Skeletal muscle tissue (tissue), 4 donors: ENCODE measurements around the gene WASF3. TPM values are rescaled to one million over a fixed set of nuclear protein-coding genes. Genes with fewer than 3 reads are reported as not detected.
"Not testable (repeated sequence)": the region's sequence is repeated elsewhere in the genome, so short reads cannot be mapped to it uniquely, and the experiment has no call there.

ENCODE experiments used
- H3K27ac ChIP-seq: one replicate; pipeline ENCODE4 v1.7.0; 2013; ENCODE audit warnings: mild to moderate bottlenecking, low read depth, low read length, inconsistent platforms
- H3K27me3 ChIP-seq, 3 donors: one replicate each; pipeline ENCODE4 v1.7.0; 2013; ENCODE audit warnings: low read length in 3 of 3; ENCODE audit not compliant: control insufficient read depth in 3 of 3, insufficient read depth in 3 of 3
- H3K36me3 ChIP-seq, 3 donors: one replicate each; pipeline ENCODE4 v1.7.0; 2013; ENCODE audit warnings: low read length in 3 of 3; ENCODE audit not compliant: control insufficient read depth in 3 of 3, insufficient read depth in 3 of 3
- H3K4me1 ChIP-seq, 3 donors: one replicate each; pipeline ENCODE4 v1.7.0; 2013; ENCODE audit warnings: low read length in 3 of 3, mild to moderate bottlenecking in 3 of 3; ENCODE audit not compliant: control insufficient read depth in 3 of 3, insufficient read depth in 3 of 3
- H3K4me3 ChIP-seq, 3 donors: one replicate each; pipeline ENCODE4 v1.7.0; 2013; ENCODE audit warnings: low read length in 3 of 3
- H3K9ac ChIP-seq, 3 donors: one replicate each; pipeline ENCODE4 v1.7.0; 2013; ENCODE audit warnings: low read length in 3 of 3, mild to moderate bottlenecking in 3 of 3, moderate library complexity in 2 of 3, low read depth in 1 of 3
- H3K9me3 ChIP-seq, 3 donors: one replicate each; pipeline ENCODE4 v1.7.0; 2013; ENCODE audit warnings: low read length in 3 of 3; ENCODE audit not compliant: control insufficient read depth in 3 of 3
- total RNA-seq: library from RNA; depleted of rRNA; stranded (reverse); fragments of >200 nt; gene quantifications from one replicate; pipeline ENCODE4 v1.2.3, GENCODE V29; 2014
- donor health status: Osteomylitis.

WASF3 gene
- total RNA-seq, 1 donor from 2014 or later, result 4.7 TPM

DNA sequence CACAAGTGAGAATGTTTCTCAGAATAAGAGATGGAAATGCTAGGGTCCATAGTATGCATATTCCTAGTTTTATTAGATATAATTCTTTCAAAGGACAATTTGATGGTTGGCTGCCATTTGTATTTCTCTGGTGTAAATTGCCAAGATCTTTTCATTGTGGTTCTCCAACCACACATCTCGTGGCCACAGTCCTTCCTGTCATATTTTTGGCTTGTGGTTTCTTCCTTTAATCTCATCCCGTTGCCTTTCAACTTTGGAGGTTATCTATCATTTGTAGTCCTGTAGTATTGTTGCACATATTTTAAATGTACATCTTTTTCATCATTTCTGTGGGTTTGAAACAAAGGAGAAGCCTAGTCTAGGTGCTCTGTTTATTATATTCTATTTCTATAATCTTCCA lies 61.2 kb downstream of the WASF3 start:
- no peaks in the 10 kb centered on the region for H3K27me3 ChIP-seq
- peaks cover 0 to 3% (median 0%) of the 10 kb centered on the region in 3 donors for H3K9me3 ChIP-seq
- no peak overlapping the region for H3K27ac ChIP-seq
- H3K36me3 ChIP-seq, result no peaks in the 10 kb centered on the region
- no peak overlapping the region for H3K4me3 ChIP-seq
- no peaks in the 10 kb centered on the region for H3K4me1 ChIP-seq
- H3K9ac ChIP-seq, result no peak overlapping the region

DNA sequence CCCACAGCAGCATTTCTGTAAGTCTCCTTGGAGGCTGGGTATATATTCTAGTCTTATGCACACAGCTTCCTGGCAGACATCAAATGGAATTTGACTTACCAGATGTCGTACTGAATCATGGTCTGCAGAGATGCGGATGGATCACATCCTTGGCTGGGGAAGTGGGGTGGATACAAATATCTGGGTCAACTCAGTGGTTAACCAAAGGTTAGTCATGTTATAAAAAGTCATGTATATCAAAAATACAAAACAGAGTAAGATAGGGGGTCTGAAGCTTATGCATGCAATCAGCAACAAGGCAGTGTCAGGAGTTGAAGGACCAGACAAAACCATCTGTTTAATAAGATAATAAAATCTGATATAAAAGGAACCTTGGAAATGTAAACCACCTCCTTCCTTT lies 61.9 kb downstream of the WASF3 start:
- Histone ChIP-seq H3K36me3 (no peaks in the 10 kb centered on the region), H3K4me1 (no peaks in the 10 kb centered on the region), H3K27ac (no peak overlapping the region), H3K9ac (no peak overlapping the region), H3K9me3 (peaks cover 0 to 3% (median 0%) of the 10 kb centered on the region in 3 donors), H3K4me3 (no peak overlapping the region), H3K27me3 (no peaks in the 10 kb centered on the region)

DNA sequence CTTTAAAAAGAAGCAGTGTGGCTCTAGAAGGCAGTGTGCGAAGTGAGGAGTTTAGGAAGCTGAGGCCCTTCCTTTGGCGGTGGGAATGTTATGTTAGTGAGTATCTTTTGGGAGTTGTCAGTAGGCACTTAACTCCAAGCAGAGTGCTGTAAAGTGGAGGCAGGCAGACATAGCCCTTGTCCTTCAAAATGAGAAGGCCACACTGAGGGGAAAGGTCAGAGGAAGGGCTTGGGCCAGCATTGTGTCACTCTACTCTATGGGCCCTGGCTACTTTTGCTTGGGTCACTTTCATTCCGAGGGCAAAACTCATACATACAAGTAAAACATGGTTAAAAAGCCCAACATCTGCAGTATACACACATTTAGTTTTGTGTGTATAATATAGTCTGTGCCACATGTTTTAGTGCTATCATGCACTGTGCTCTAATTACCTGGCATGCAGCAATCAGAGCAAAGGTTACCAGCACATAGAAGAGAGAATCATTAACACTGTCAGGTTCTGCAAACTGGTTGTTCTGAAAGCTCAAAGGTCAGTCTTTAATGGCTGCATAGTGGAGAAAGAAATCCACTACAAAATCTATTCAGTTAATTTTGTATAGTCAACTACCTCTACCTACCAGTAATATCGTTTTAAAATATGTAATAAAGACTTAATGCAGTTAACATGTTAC lies 64.4 kb downstream of the WASF3 start:
- Histone ChIP-seq H3K4me1 (no peaks in the 10 kb centered on the region), H3K9ac (no peak overlapping the region), H3K27ac (no peak overlapping the region), H3K9me3 (peaks cover 0 to 3% (median 0%) of the 10 kb centered on the region in 3 donors), H3K36me3 (no peaks in the 10 kb centered on the region), H3K4me3 (no peak overlapping the region), H3K27me3 (no peaks in the 10 kb centered on the region)

DNA sequence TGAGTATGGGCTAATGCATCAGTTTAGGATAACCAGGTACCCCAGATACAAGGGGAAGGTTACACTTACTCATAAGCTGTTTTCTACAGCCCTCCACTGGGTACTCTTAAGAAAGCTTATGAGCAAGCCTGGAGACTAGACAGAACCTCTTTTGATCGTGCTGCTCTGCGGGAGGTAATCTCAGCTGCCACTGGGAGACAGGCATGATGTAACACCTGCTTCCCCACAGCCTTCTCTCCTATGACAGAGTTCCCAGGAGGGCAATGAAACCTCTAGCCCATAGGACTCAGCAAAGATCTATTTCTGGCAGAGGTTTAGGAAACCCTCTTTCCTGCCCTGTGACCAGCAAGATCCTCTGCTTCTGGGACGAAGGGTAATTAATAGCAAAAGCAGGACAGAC lies 65.6 kb downstream of the WASF3 start:
- Histone ChIP-seq H3K4me3 (no peak overlapping the region), H3K36me3 (no peaks in the 10 kb centered on the region), H3K4me1 (no peaks in the 10 kb centered on the region), H3K9ac (no peak overlapping the region), H3K9me3 (peaks cover 0 to 3% (median 0%) of the 10 kb centered on the region in 3 donors), H3K27me3 (no peaks in the 10 kb centered on the region), H3K27ac (no peak overlapping the region)

DNA sequence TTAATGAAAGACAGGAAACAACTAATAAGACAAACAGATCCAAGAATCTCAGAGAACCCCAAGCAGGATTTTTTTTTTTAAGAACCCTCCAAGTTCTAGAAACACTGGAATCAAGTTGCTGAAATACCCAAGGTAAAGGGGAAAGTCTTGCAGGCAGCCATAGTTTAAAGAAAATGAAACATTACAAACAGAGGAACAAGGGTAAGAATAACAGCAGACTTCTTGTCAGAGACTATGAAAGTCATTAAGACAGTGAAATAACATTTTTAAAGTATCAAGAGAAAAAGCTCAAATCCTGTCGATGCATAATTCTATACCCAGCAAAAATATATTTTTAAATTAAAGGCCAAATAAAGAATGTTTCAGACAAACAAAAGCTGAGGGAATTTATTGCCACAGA lies 67.1 kb downstream of the WASF3 start:
- Histone ChIP-seq H3K4me1 (no peaks in the 10 kb centered on the region), H3K27ac (no peak overlapping the region), H3K36me3 (no peaks in the 10 kb centered on the region), H3K27me3 (no peaks in the 10 kb centered on the region), H3K9ac (no peak overlapping the region), H3K4me3 (no peak overlapping the region), H3K9me3 (peaks cover 0 to 3% (median 0%) of the 10 kb centered on the region in 3 donors)

DNA sequence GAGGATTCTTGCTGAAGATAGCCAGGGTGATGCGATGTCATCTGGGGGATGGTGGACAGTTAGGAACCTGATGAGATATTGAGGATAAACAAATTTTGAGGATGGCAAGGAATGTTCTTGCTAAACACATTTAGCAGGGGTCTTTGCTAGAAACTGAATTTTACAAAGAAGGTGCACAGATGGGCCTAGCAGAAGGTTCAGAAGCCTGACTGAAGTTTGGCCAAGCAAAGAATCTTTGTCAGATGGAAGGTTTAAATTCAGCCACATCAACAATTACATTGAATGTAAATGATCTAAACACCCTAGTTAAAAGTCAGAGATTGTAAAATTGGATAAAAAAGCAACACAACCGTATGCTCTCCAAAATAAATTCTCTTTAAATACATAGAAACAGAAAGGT lies 68.8 kb downstream of the WASF3 start:
- Histone ChIP-seq H3K36me3 (no peaks in the 10 kb centered on the region), H3K4me3 (no peak overlapping the region), H3K27me3 (no peaks in the 10 kb centered on the region), H3K9ac (no peak overlapping the region), H3K4me1 (no peaks in the 10 kb centered on the region), H3K27ac (no peak overlapping the region), H3K9me3 (peaks cover 0 to 3% (median 0%) of the 10 kb centered on the region in 3 donors)

DNA sequence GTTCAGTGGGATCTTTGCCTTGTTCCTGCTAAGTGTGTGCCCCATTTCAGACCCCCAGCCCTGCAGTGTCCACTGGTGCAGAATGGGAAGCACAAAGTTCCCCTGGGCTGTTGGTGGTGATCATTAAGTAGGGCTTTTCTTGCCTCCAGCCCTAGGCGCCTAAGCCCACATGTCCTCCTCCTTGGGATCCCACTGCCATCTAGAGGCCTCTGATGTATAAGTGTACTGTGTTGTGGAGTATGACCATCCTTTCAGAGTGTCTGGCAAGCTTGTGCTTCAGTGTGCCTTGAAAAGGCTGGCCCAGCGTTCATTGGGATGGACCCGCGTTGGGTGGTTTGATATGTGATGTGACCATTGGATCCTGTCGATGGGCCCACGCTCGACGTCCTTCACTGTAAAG lies 71.2 kb downstream of the WASF3 start:
- no peak overlapping the region for H3K27ac ChIP-seq
- H3K27me3 ChIP-seq, result no peaks in the 10 kb centered on the region
- no peak overlapping the region for H3K4me3 ChIP-seq
- no peak overlapping the region for H3K9ac ChIP-seq
- no peaks in the 10 kb centered on the region for H3K36me3 ChIP-seq
- H3K4me1 ChIP-seq, result no peaks in the 10 kb centered on the region
- no peaks in the 10 kb centered on the region for H3K9me3 ChIP-seq

DNA sequence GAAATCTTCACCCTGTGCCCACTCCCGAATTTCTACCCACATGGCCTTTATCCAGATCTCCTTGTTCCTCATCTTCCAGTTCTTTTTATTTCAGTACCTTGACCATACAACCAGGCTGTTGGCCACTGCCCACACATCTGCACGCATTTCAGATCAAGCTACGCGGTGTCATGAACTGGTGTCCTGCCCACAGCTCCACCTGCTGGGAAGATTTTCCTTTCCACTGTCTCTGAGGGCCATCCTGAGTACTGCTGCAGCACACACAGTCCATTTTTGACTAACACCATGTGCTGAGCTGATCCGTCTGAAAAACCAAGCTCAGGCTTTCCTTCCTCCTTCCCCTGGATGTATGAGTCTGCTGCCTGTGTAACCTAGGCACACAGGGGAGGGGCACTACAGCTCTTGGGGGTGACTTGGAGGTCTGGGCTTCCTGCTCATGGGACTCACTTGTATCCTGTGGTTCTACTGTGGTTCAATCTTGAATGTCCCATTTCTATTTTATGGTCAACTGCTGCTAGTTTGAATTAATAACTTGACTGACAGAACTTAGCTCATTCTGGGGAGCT lies 71.9 kb downstream of the WASF3 start:
- H3K36me3 ChIP-seq, result no peaks in the 10 kb centered on the region
- no peak overlapping the region for H3K9ac ChIP-seq
- H3K27me3 ChIP-seq, result no peaks in the 10 kb centered on the region
- no peak overlapping the region for H3K27ac ChIP-seq
- no peaks in the 10 kb centered on the region for H3K9me3 ChIP-seq
- H3K4me1 ChIP-seq, result no peaks in the 10 kb centered on the region
- H3K4me3 ChIP-seq, result no peak overlapping the region

DNA sequence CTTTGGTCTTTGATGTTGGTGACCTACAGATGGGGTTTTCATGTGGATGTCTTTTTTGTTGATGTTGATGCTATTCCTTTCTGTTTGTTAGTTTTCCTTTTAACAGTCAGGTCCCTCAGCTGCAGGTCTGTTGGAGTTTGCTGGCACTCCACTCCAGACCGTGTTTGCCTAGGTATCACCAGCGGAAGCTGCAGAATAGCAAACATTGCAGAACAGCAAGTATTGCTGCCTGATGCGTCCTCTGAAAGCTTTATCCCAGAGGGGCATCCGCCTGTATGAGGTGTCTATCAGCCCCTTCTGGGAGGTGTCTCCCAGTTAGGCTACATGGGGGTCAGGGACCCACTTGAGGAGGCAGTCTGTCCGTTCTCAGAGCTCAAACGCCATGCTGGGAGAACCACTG lies 78.2 kb downstream of the WASF3 start:
- not testable (repeated sequence) for H3K4me3 ChIP-seq, H3K4me1 ChIP-seq, H3K27me3 ChIP-seq, H3K27ac ChIP-seq, H3K9me3 ChIP-seq, H3K9ac ChIP-seq, H3K36me3 ChIP-seq

DNA sequence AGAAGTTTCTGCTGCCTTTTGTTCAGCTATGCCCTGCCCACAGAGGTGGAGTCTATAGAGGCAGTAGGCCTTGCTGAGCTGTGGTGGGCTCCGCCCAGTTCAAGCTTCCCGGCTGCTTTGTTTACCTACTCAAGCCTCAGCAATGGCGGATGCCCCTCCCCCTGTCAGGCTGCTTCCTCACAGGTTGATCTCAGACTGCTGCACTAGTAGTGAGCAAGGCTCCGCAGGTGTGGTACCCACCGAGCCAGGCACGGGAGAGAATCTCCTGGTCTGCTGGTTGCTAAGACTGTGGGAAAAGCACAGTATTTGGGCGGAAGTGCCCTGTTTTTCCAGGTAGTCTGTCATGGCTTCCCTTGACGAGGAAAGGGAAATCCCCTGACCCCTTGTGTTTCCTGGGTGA lies 78.6 kb downstream of the WASF3 start:
- not testable (repeated sequence) for H3K36me3 ChIP-seq, H3K27me3 ChIP-seq, H3K27ac ChIP-seq, H3K4me1 ChIP-seq, H3K4me3 ChIP-seq, H3K9me3 ChIP-seq, H3K9ac ChIP-seq
